CD4-positive, alpha-beta T cell (primary cell): ENCODE measurements around the gene SPACA4. TPM values are rescaled to one million over a fixed set of nuclear protein-coding genes. Genes with fewer than 3 reads are reported as not detected.

ENCODE experiments used
- ATAC-seq: fragments of 200-7000 bp; cut with Tn5 transposase; one replicate; pipeline ENCODE4 v1.10.0; 2022; ENCODE audit warnings: mild to moderate bottlenecking; ENCODE audit not compliant: poor library complexity
- CTCF ChIA-PET: fragments of 350-600 bp; sonication (Branson Sonifier 250); formaldehyde crosslinking; loops from one replicate; lab custom pipeline; 2021; ENCODE audit warnings: antibody characterized with exemption, inconsistent platforms; lab: Charles Lee
- POLR2A ChIA-PET: fragments of 350-600 bp; sonication (Branson Sonifier 250); formaldehyde crosslinking; loops from one replicate; lab custom pipeline; 2021; ENCODE audit warnings: antibody characterized with exemption, inconsistent platforms; lab: Charles Lee
- DNase-seq, 14 experiments: peaks; one replicate each; pipeline ENCODE4 v3.0.0-alpha.2; 2013 to 2020; ENCODE audit warnings: mixed read lengths in 2 of 14
- H3K27ac ChIP-seq, 2 donors: one replicate each; pipeline versions ENCODE4 v1.5.1 to v1.7.0; 2013; ENCODE audit warnings: low read length in 2 of 2, low read depth in 1 of 2, mild to moderate bottlenecking in 1 of 2
- H3K27me3 ChIP-seq, 2 experiments: 1 replicate in 1 of 2; 2 replicates in 1 of 2; pipeline versions ENCODE4 v1.6.1 to v1.7.0; 2013; ENCODE audit warnings: low read length in 2 of 2, control low read depth in 1 of 2, mild to moderate bottlenecking in 1 of 2, moderate library complexity in 1 of 2; ENCODE audit not compliant: insufficient read depth in 2 of 2, control insufficient read depth in 1 of 2
- H3K36me3 ChIP-seq: one replicate; pipeline ENCODE4 v1.6.1; 2013; ENCODE audit warnings: low read length, control low read depth; ENCODE audit not compliant: insufficient read depth
- H3K4me1 ChIP-seq: one replicate; pipeline ENCODE4 v1.6.1; 2013; ENCODE audit warnings: low read length, control low read depth; ENCODE audit not compliant: insufficient read depth
- H3K4me3 ChIP-seq: one replicate; pipeline ENCODE4 v1.5.1; 2013; ENCODE audit warnings: mild to moderate bottlenecking, low read length, moderate library complexity
- H3K9me3 ChIP-seq, 2 experiments: 1 replicate in 1 of 2; 2 replicates in 1 of 2; pipeline versions ENCODE4 v1.6.1 to v1.7.0; 2013; ENCODE audit warnings: low read length in 2 of 2, mild to moderate bottlenecking in 2 of 2, control low read depth in 1 of 2, moderate library complexity in 1 of 2; ENCODE audit not compliant: control insufficient read depth in 1 of 2, insufficient read depth in 1 of 2
- H3K27ac Mint-ChIP-seq: one replicate; pipeline ENCODE4 v1.8.0; 2020; ENCODE audit warnings: mixed read lengths
- H3K27me3 Mint-ChIP-seq: one replicate; pipeline ENCODE4 v1.8.0; 2021; ENCODE audit warnings: mixed read lengths
- H3K36me3 Mint-ChIP-seq: one replicate; pipeline ENCODE4 v1.8.0; 2021; ENCODE audit warnings: low read depth, mixed read lengths
- H3K4me1 Mint-ChIP-seq: one replicate; pipeline ENCODE4 v1.8.0; 2021; ENCODE audit warnings: low read depth, mixed read lengths
- H3K4me3 Mint-ChIP-seq: one replicate; pipeline ENCODE4 v1.8.0; 2020; ENCODE audit warnings: mild to moderate bottlenecking, mixed read lengths
- H3K9me3 Mint-ChIP-seq: one replicate; pipeline ENCODE4 v1.8.0; 2020; ENCODE audit warnings: mixed read lengths
- CTCF ChIP-seq: fragments of 200-600 bp; IDR thresholded peaks from one replicate; pipeline ENCODE4 v1.8.0; 2022; ENCODE audit warnings: antibody characterized with exemption, mild to moderate bottlenecking
- intact Hi-C, 2 experiments: fragments of 100-400 bp; cut with DNase I in 1 of 2; cut with micrococcal nuclease in 1 of 2; formaldehyde crosslinking; loops; one replicate each; pipeline versions ENCODE4 v1.15.1 to v1.9.0; 2023 to 2025; cut with DNase I, micrococcal nuclease
- total RNA-seq, 174 experiments: library from RNA in 2 of 174; stranded (reverse) in 2 of 174; gene quantifications; one replicate each; pipeline ENCODE4 v1.2.3 and lab custom pipeline; 2021 to 2026

SPACA4 gene
- total RNA-seq, 2 experiments from 2014 or later = not detected

GRCh38 chr19:48619692-48620585 lies 13.4 kb downstream of the SPACA4 start:
- intact Hi-C loops = loop anchor here (1.0 to 10.0 kb wide), 5 partner anchors 14 to 375 kb away; partner anchors contain the start of genes DBP (in 1 of the 2), GYS1 (in 1 of the 2) and RUVBL2 (in 1 of the 2)
- peaks cover 66% of the 10 kb centered on the region for H3K36me3 Mint-ChIP-seq
- H3K9me3 Mint-ChIP-seq = no peaks in the 10 kb centered on the region
- CTCF ChIA-PET = interaction anchor here (0.9 to 1.1 kb wide), 5 partner anchors 11 to 374 kb away, joined by 3 to 5 read pairs (median 3); partner anchors contain the start of gene RUVBL2
- H3K4me3 Mint-ChIP-seq = peak overlapping the region; percentile 98
- H3K4me3 ChIP-seq = peak overlapping the region; percentile 94
- no peak for ATAC-seq
- POLR2A ChIA-PET = interaction anchor here (0.6 to 3.9 kb wide), 26 partner anchors 10 to 1147 kb away, joined by 3 to 45 read pairs (median 5); partner anchors contain the start of genes AP2A1, CA11, DBP and EMP3
- H3K27me3 Mint-ChIP-seq = no peaks in the 10 kb centered on the region
- H3K36me3 ChIP-seq = peaks cover 29% of the 10 kb centered on the region
- H3K27ac Mint-ChIP-seq = peak overlapping the region; percentile 97
- peaks cover 64% of the 10 kb centered on the region for H3K4me1 Mint-ChIP-seq
- no peaks in the 10 kb centered on the region for H3K9me3 ChIP-seq
- H3K27me3 ChIP-seq = no peaks in the 10 kb centered on the region
- no peak for TF ChIP-seq CTCF
- peak in 1 of 14 experiments; percentile 42 for DNase-seq
- peaks cover 72% of the 10 kb centered on the region for H3K4me1 ChIP-seq
- H3K27ac ChIP-seq = peak overlapping the region; percentile 76 to 89

DNA sequence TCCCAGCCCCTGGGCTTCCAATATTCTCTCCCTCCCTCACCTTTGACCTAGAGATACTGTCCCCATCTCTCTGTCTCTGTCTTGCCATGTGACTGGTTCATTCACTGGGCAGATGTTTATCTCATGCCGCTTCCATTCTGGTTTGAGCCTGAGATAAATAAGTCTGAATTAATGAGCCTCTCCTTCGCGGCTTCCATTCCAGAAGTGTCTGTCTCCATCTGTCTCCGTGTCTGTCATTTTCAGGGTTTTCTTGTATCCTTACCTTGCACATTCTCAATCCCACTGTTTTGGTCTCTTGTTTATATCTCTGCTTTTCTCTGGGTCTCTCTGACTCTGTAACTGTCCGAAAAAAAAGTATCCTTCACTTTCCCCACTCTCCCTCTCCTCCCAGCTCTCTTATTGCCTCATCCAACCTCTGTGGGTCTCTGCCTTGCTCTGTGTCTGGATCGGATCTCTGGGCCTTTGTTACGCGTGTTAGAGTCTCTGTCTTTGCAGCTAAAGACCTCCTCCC lies 17.1 kb downstream of the SPACA4 start:
- Histone ChIP-seq H3K9me3 (no peaks in the 10 kb centered on the region), H3K4me1 (peaks cover 47% of the 10 kb centered on the region), H3K4me3 (peak overlapping the region; percentile 48), H3K27me3 (no peaks in the 10 kb centered on the region), H3K36me3 (peaks cover 7% of the 10 kb centered on the region), H3K27ac (peak overlapping the region; percentile 47 to 58)
- POLR2A ChIA-PET = interaction anchor here (0.8 to 3.6 kb wide), 6 partner anchors 10 to 303 kb away, joined by 3 to 38 read pairs (median 6); partner anchors contain the start of gene DBP
- ATAC-seq = no peak
- Mint-ChIP-seq H3K9me3 (no peaks in the 10 kb centered on the region), H3K27me3 (no peaks in the 10 kb centered on the region), H3K36me3 (peaks cover 38% of the 10 kb centered on the region), H3K4me1 (peaks cover 45% of the 10 kb centered on the region), H3K27ac (peak overlapping the region; percentile 77), H3K4me3 (peak overlapping the region; percentile 86)
- CTCF ChIA-PET = interaction anchor here (0.8 to 1.3 kb wide), 3 partner anchors 15 to 370 kb away, joined by 3 to 4 read pairs (median 3); partner anchors contain the start of gene RUVBL2
- intact Hi-C loops = loop anchor here in 1 of 2 experiments (1.0 to 10.0 kb wide), 2 partner anchors 11 to 371 kb away; partner anchors contain the start of genes GYS1 and RUVBL2
- TF ChIP-seq CTCF = no peak
- DNase-seq = no peak

DNA sequence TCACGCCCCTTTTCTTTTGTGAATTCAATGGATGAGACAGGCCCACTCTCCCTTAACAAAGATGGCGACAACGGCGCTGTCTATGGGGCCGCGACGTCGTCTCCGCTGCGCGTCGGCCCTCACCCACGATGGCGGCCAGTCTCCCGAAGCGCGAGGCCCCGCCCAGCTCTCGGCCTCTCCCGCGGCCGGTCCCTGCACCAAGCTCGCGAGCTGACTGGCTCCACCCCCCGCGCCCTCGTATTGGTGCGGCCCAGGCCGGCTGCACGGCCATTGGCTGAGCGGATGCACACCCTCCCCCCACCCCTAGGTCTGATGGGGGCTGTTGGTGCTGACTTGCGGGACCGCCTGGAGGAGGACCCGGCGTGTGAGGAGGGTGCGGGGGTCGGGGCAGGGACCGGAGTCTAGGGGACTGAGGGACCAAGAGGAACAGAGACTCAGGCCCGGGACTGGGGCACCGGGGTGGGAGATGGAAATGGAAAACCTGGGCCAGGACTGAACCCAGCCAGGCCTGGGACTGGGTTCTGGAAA lies 17.6 kb downstream of the SPACA4 start:
- H3K9me3 Mint-ChIP-seq = no peaks in the 10 kb centered on the region

More for the DNA sequence above, 17.6 kb downstream of the SPACA4 start:
- Mint-ChIP-seq H3K4me3 (peak overlapping the region; percentile 86), H3K36me3 (peaks cover 36% of the 10 kb centered on the region), H3K27me3 (no peaks in the 10 kb centered on the region), H3K27ac (peak overlapping the region; percentile 77), H3K4me1 (peaks cover 40% of the 10 kb centered on the region)
- Histone ChIP-seq H3K9me3 (no peaks in the 10 kb centered on the region), H3K4me3 (peak overlapping the region; percentile 48), H3K27ac (peak overlapping the region; percentile 57 to 58), H3K27me3 (no peaks in the 10 kb centered on the region), H3K4me1 (peaks cover 45% of the 10 kb centered on the region), H3K36me3 (peaks cover 7% of the 10 kb centered on the region)
- ChIA-PET POLR2A (interaction anchor here (0.8 to 3.6 kb wide), 6 partner anchors 10 to 303 kb away, joined by 3 to 38 read pairs (median 6); partner anchors contain the start of gene DBP), CTCF (interaction anchor here (0.8 to 1.3 kb wide), 3 partner anchors 15 to 369 kb away, joined by 3 to 4 read pairs (median 3); partner anchors contain the start of gene RUVBL2)
- intact Hi-C loops = loop anchor here in 1 of 2 experiments (1.0 to 10.0 kb wide), 2 partner anchors 10 to 371 kb away; partner anchors contain the start of genes GYS1 and RUVBL2
- DNase-seq = peak; percentile 88 to 98 (median 95)
- no peak for TF ChIP-seq CTCF
- peak; percentile 77 for ATAC-seq
